Keratinocyte (primary cell): Measurements from ENCODE around the gene SEC16B.

Experiments used
- EZH2 ChIP-seq: IDR thresholded peaks from one replicate; pipeline ENCODE4 v1.6.1; 2012; ENCODE audit warnings: inconsistent platforms, mild to moderate bottlenecking, low read length, moderate library complexity
- TF ChIP-seq, protein P1 (sequence below), 3 experiments: IDR thresholded peaks in 1 of 3; conservative IDR thresholded peaks in 1 of 3; optimal IDR thresholded peaks in 1 of 3; 2 replicates in 2 of 3; 3 replicates in 1 of 3; pipeline versions ENCODE3 to v1.5.1; 2011; ENCODE audit warnings: low read length in 3 of 3, mild to moderate bottlenecking in 3 of 3, moderate library complexity in 2 of 3, control low read depth in 1 of 3, inconsistent platforms in 1 of 3; ENCODE audit not compliant: insufficient read depth in 2 of 3; ENCODE audit errors: extremely low read depth in 1 of 3

DNA sequence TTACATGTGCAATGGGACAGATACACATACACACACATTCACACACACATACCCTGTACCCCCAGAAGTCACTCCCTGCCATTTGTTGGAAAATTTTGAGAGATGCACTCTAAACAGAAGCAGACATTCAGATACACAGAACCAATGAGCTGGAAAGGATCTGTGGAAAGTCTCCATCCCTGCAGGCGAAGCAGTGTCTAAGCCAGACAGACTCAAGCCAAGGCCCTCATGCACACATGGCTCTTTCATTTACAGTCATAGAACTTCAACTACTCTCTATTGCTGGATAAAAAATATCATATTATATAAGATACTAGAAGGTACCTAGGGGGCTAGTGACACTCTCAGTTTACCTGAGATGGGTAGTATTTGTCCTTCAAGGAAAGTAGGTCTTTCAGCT lies 7.3 kb upstream of the SEC16B start:
- TF ChIP-seq, protein P1, sequence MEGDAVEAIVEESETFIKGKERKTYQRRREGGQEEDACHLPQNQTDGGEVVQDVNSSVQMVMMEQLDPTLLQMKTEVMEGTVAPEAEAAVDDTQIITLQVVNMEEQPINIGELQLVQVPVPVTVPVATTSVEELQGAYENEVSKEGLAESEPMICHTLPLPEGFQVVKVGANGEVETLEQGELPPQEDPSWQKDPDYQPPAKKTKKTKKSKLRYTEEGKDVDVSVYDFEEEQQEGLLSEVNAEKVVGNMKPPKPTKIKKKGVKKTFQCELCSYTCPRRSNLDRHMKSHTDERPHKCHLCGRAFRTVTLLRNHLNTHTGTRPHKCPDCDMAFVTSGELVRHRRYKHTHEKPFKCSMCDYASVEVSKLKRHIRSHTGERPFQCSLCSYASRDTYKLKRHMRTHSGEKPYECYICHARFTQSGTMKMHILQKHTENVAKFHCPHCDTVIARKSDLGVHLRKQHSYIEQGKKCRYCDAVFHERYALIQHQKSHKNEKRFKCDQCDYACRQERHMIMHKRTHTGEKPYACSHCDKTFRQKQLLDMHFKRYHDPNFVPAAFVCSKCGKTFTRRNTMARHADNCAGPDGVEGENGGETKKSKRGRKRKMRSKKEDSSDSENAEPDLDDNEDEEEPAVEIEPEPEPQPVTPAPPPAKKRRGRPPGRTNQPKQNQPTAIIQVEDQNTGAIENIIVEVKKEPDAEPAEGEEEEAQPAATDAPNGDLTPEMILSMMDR (optimal IDR thresholded peaks at IDR 0.05 in 1 of 3, IDR thresholded peaks at IDR 0.05 in 1 of 3, conservative IDR thresholded peaks at IDR 0.05 in 1 of 3; ENCODE audit: extremely low read depth in 1 of 3, insufficient read depth in 2 of 3, low read length in 3 of 3) = no peak
- TF ChIP-seq EZH2 = no peak
